Measurements from ENCODE around the gene GSTP1.
"Not testable (repeated sequence)": the region's sequence is repeated elsewhere in the genome, so short reads cannot be mapped to it uniquely, and the experiment has no call there.

Gene GSTP1

DNA sequence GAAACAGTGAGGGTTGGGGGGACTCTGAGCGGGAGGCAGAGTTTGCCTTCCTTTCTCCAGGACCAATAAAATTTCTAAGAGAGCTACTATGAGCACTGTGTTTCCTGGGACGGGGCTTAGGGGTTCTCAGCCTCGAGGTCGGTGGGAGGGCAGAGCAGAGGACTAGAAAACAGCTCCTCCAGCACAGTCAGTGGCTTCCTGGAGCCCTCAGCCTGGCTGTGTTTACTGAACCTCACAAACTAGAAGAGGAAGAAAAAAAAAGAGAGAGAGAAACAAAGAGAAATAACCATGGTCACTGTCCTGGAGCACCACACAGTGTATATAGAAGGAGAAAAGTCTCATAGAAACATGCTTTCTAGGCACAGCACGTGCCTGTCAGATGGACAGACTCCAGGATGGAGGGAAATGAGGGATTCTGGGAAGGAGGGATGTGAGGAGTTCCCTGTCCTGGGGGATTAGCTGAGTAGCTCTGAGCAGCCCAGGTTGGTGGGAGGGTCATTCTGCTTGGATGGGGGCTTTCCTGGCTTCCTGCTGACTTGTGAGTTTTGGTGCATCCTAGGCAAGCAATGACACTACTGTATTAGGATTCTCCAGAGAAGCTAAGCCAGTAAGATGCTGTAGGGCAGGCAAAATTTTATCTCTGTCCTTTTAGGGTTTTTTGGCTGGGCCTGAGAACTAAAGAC, 3.1 kb downstream of the GSTP1 start:
- Histone ChIP-seq H3K36me3 (ENCODE audit: control insufficient read depth, insufficient read depth, low read length) (peaks cover 10% of the 10 kb centered on the region), H3K4me3 (replicated peaks; ENCODE audit: low read depth, low read length) (no peak overlapping the region), H3K27me3 (replicated peaks; ENCODE audit: control insufficient read depth, insufficient read depth, low read length) (no peaks in the 10 kb centered on the region)
- TF ChIP-seq CTCF (IDR thresholded peaks at IDR 0.05; ENCODE audit: insufficient read depth, low read length, poor library complexity, severe bottlenecking) = no peak
- no peak for DNase-seq (ENCODE audit: extremely low read depth, insufficient read length)

DNA sequence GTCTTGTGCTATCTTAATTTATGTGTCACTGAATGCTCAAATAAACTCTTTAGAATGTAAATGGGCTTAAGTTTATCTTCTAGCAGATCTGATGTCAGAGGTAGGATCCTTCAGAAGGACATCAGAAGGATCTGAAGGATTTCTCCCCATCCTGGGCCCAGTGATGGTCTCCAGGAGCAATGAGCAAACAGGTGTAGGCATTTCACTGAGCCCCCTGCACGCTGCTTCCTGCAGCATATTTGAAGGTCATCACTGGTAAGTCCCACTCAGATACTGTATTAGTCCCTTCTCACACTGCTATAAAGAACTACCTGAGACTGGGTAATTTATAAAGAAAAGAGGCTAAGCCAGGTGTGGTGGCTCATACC, 4.5 kb downstream of the GSTP1 start:
- DNase-seq (ENCODE audit: extremely low read depth, insufficient read length) = no peak
- Histone ChIP-seq H3K36me3 (ENCODE audit: control insufficient read depth, insufficient read depth, low read length) (peaks cover 10% of the 10 kb centered on the region), H3K27me3 (replicated peaks; ENCODE audit: control insufficient read depth, insufficient read depth, low read length) (no peaks in the 10 kb centered on the region), H3K4me3 (replicated peaks; ENCODE audit: low read depth, low read length) (no peak overlapping the region; the same call in 1 of the 2 replicates)
- TF ChIP-seq CTCF (IDR thresholded peaks at IDR 0.05; ENCODE audit: insufficient read depth, low read length, poor library complexity, severe bottlenecking) = no peak

GRCh38 chr11:67588899-67589415, 5.3 kb downstream of the GSTP1 start:
- peaks cover 10% of the 10 kb centered on the region for H3K36me3 ChIP-seq (ENCODE audit: control insufficient read depth, insufficient read depth, low read length)
- H3K4me3 ChIP-seq (replicated peaks; ENCODE audit: low read depth, low read length) = not testable (repeated sequence)

DNA sequence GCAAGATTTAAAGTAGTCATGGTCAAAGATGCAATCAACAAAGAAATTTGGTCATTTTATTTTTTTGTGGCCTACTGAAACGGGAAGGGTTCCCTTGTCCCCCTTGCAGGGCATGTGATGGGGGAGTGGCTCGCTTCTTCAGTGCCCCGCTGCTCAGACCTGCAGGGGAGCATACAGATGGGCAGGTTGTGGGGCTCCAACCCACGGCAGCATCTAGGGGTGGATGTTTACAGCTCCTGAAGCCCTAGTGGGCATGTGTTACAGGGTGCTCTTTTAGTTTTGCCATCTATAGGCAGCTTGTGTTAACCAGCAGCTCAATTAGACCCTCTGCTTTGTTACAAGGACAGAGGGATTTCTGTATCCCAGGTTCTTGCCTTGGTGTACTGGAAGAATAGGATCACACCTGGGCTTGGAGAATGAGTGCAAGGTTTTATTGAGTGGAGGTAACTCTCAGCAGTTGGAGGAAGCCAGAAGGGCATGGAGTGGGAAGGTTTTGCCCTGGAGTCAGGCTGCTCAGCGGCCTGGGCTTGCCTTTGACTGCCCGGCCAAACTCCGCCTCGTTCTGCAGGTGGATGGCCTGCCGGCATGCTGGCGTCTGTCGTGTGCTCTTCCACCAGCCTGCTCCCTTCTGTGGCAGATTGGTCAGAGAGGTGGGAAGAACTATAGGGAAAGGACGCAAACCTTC, 9.4 kb downstream of the GSTP1 start:
- TF ChIP-seq CTCF (IDR thresholded peaks at IDR 0.05; ENCODE audit: insufficient read depth, low read length, poor library complexity, severe bottlenecking) = no peak
- H3K36me3 ChIP-seq (ENCODE audit: control insufficient read depth, insufficient read depth, low read length) = no peaks in the 10 kb centered on the region; the same call in 1 of the 2 replicates
- H3K27me3 ChIP-seq (replicated peaks; ENCODE audit: control insufficient read depth, insufficient read depth, low read length) = no peaks in the 10 kb centered on the region
- DNase-seq (ENCODE audit: extremely low read depth, insufficient read length) = no peak
- H3K4me3 ChIP-seq (replicated peaks; ENCODE audit: low read depth, low read length) = no peak overlapping the region

More at GRCh38 chr11:67588899-67589415, 5.3 kb downstream of the GSTP1 start:
- not testable (repeated sequence) for DNase-seq (ENCODE audit: extremely low read depth, insufficient read length); H3K27me3 ChIP-seq (replicated peaks; ENCODE audit: control insufficient read depth, insufficient read depth, low read length)

GRCh38 chr11:67593565-67593905, 9.9 kb downstream of the GSTP1 start:
- no peak for TF ChIP-seq CTCF (IDR thresholded peaks at IDR 0.05; ENCODE audit: insufficient read depth, low read length, poor library complexity, severe bottlenecking)
- Histone ChIP-seq H3K27me3 (replicated peaks; ENCODE audit: control insufficient read depth, insufficient read depth, low read length) (no peaks in the 10 kb centered on the region), H3K4me3 (replicated peaks; ENCODE audit: low read depth, low read length) (no peak overlapping the region), H3K36me3 (ENCODE audit: control insufficient read depth, insufficient read depth, low read length) (no peaks in the 10 kb centered on the region; the same call in 1 of the 2 replicates)
- no peak for DNase-seq (ENCODE audit: extremely low read depth, insufficient read length)

- no peak for TF ChIP-seq CTCF (IDR thresholded peaks at IDR 0.05; ENCODE audit: insufficient read depth, low read length, poor library complexity, severe bottlenecking)
- Histone ChIP-seq H3K36me3 (ENCODE audit: control insufficient read depth, insufficient read depth, low read length) (no peaks in the 10 kb centered on the region), H3K27me3 (replicated peaks; ENCODE audit: control insufficient read depth, insufficient read depth, low read length) (no peaks in the 10 kb centered on the region), H3K4me3 (replicated peaks; ENCODE audit: low read depth, low read length) (no peak overlapping the region)
- DNase-seq (ENCODE audit: extremely low read depth, insufficient read length) = no peak
These were observed 10.9 kb downstream of the GSTP1 start for GRCh38 chr11:67594480-67594879.

Measured in GM06990 (cell line).